GM12878 (cell line): ENCODE results near the gene SLC35D2. TPM values are rescaled to one million over a fixed set of nuclear protein-coding genes. Genes with fewer than 3 reads are reported as not detected.
"Not testable (repeated sequence)": the region's sequence is repeated elsewhere in the genome, so short reads cannot be mapped to it uniquely, and the experiment has no call there.

ENCODE experiments used
- ATAC-seq: fragments of 200-7000 bp; cut with Tn5 transposase; 3 replicates; pipeline ENCODE4 v1.9.1; 2020; ENCODE audit warnings: mild to moderate bottlenecking, moderate library complexity
- BruUV-seq: library from RNA; stranded (reverse); fragments of 400-500 nt; replicated peaks from 2 replicates; lab custom pipeline; 2021; lab: Mats Ljungman, UMichigan
- CTCF ChIA-PET: fragments of 300-600 bp; sonication (Branson Sonifier 250); formaldehyde crosslinking; extraction: SDS; loops from one replicate; lab custom pipeline; 2021; ENCODE audit warnings: inconsistent platforms; lab: Yijun Ruan, JAX
- POLR2A ChIA-PET: fragments of 350-600 bp; formaldehyde crosslinking; extraction: SDS; loops from one replicate; lab custom pipeline; 2021; ENCODE audit warnings: inconsistent platforms; lab: Charles Lee
- RAD21 ChIA-PET: fragments of 300-600 bp; sonication (Branson Sonifier 250); formaldehyde crosslinking; loops from one replicate; lab custom pipeline; 2023; ENCODE audit warnings: antibody characterized with exemption; ENCODE audit not compliant: unreplicated experiment; lab: Charles Lee
- SMC1A ChIA-PET: fragments of 300-600 bp; sonication (Branson Sonifier 250); formaldehyde crosslinking; loops from one replicate; lab custom pipeline; 2023; ENCODE audit not compliant: unreplicated experiment, uncharacterized antibody; lab: Charles Lee
- DNase-seq: peaks from one replicate; pipeline ENCODE4 v3.0.0-alpha.2; 2011; ENCODE audit warnings: low read depth, low spot score
- FAIRE-seq: peaks from 3 replicates; lab custom pipeline; 2011; peaks lifted over from hg19 to GRCh38; lab: Jason Lieb, UNC
- H2AFZ ChIP-seq: 2 replicates; pipeline ENCODE4 v1.6.0; 2011; ENCODE audit warnings: low read depth, low read length, control low read depth; ENCODE audit not compliant: control insufficient read depth
- H3K27ac ChIP-seq: 2 replicates; pipeline ENCODE4 v1.5.1; 2011; ENCODE audit warnings: control low read depth; ENCODE audit not compliant: control insufficient read depth, insufficient read depth
- H3K27me3 ChIP-seq, 2 experiments: replicated peaks in 1 of 2; 2 replicates each; pipeline versions ENCODE4 v1.6.0 to v1.6.1; 2011; ENCODE audit warnings: low read length in 1 of 2; ENCODE audit not compliant: control insufficient read depth in 2 of 2, insufficient read depth in 2 of 2
- H3K36me3 ChIP-seq, 2 experiments: 2 replicates each; pipeline ENCODE4 v1.5.1; 2011; ENCODE audit warnings: low read length in 1 of 2; ENCODE audit not compliant: control insufficient read depth in 2 of 2, insufficient read depth in 2 of 2
- H3K4me1 ChIP-seq: 2 replicates; pipeline ENCODE4 v1.6.1; 2011; ENCODE audit warnings: mild to moderate bottlenecking, low read length, moderate library complexity, mixed read lengths; ENCODE audit not compliant: control insufficient read depth, insufficient read depth
- H3K4me2 ChIP-seq: 2 replicates; pipeline ENCODE4 v1.6.0; 2011; ENCODE audit warnings: control low read depth; ENCODE audit not compliant: control insufficient read depth, insufficient read depth
- H3K4me3 ChIP-seq: fragments of 200-600 bp; sonication (generic); 2 replicates; pipeline ENCODE4 v1.5.1; 2016
- H3K79me2 ChIP-seq: 2 replicates; pipeline ENCODE4 v1.6.0; 2011; ENCODE audit warnings: low read length; ENCODE audit not compliant: control insufficient read depth, insufficient read depth
- H3K9ac ChIP-seq: 2 replicates; pipeline ENCODE4 v1.8.0; 2011; ENCODE audit warnings: low read length, control low read depth, mixed read lengths; ENCODE audit not compliant: control insufficient read depth, insufficient read depth
- H3K9me3 ChIP-seq: replicated peaks from 3 replicates; pipeline ENCODE4 v1.5.1; 2011; ENCODE audit warnings: mild to moderate bottlenecking, low read length; ENCODE audit not compliant: control insufficient read depth, insufficient read depth
- H4K20me1 ChIP-seq: 2 replicates; pipeline ENCODE4 v1.6.0; 2011; ENCODE audit not compliant: control insufficient read depth, insufficient read depth
- BCL11A ChIP-seq: IDR thresholded peaks from 2 replicates; pipeline ENCODE4 v1.6.1; 2011; ENCODE audit warnings: low read depth, low read length
- CBX5 ChIP-seq: sonication (generic); IDR thresholded peaks from 2 replicates; pipeline ENCODE4 v1.6.1; 2016; ENCODE audit warnings: low read depth, moderate library complexity, mild to moderate bottlenecking, inconsistent platforms
- CREB1 ChIP-seq: IDR thresholded peaks from 2 replicates; pipeline ENCODE4 v1.6.1; 2012; ENCODE audit warnings: low read depth, mild to moderate bottlenecking, inconsistent platforms
- EED ChIP-seq: sonication (generic); IDR thresholded peaks from 2 replicates; pipeline ENCODE4 v1.6.1; 2016; ENCODE audit warnings: antibody characterized with exemption, low read depth
- NR2C2 ChIP-seq: IDR thresholded peaks from 2 replicates; pipeline ENCODE4 v1.6.1; 2011; ENCODE audit warnings: borderline replicate concordance, low read depth; ENCODE audit not compliant: control insufficient read depth, insufficient read length
- PRDM15 ChIP-seq: fragments of 450-650 bp; formaldehyde crosslinking; IDR thresholded peaks from 2 replicates; pipeline ENCODE4 v1.4.0; 2020; ENCODE audit warnings: mild to moderate bottlenecking, moderate library complexity
- RAD51 ChIP-seq: fragments of 450-650 bp; IDR thresholded peaks from 2 replicates; pipeline ENCODE4 v1.6.1; 2016; ENCODE audit warnings: moderate library complexity, mild to moderate bottlenecking, inconsistent platforms
- SKIL ChIP-seq: fragments of 450-650 bp; IDR thresholded peaks from 2 replicates; pipeline ENCODE4 v1.6.1; 2017; ENCODE audit warnings: mild to moderate bottlenecking, low read depth, inconsistent platforms; ENCODE audit not compliant: poor library complexity, severe bottlenecking
- SP1 ChIP-seq: IDR thresholded peaks from one replicate; pipeline ENCODE4 v1.6.1; 2011; ENCODE audit warnings: low read depth, low read length
- TAF1 ChIP-seq: IDR thresholded peaks from 2 replicates; pipeline ENCODE4 v1.6.1; 2011; ENCODE audit warnings: mild to moderate bottlenecking, low read depth, low read length, borderline replicate concordance
- ZNF217 ChIP-seq: fragments of 450-650 bp; IDR thresholded peaks from 2 replicates; pipeline ENCODE4 v1.6.1; 2017; ENCODE audit warnings: antibody characterized with exemption, mild to moderate bottlenecking
- ZNF24 ChIP-seq: fragments of 450-650 bp; IDR thresholded peaks from 2 replicates; pipeline ENCODE4 v1.6.1; 2017; ENCODE audit warnings: antibody characterized with exemption, mild to moderate bottlenecking
- WGBS: methylation state at CpG from one replicate; pipeline ENCODE4 v1.1.6; 2016; ENCODE audit warnings: low lambda C conversion rate; ENCODE audit not compliant: insufficient replicate concordance, insufficient coverage; ENCODE audit errors: missing lambda C conversion rate; 5-methylcytosine and 5-hydroxymethylcytosine counted together
- in situ Hi-C: fragments of 300-500 bp; cut with MboI; formaldehyde crosslinking; loops from 9 replicates; pipeline ENCODE4 v1.14.3; 2018; ENCODE audit warnings: mixed read lengths
- intact Hi-C: fragments of 100-400 bp; cut with micrococcal nuclease; formaldehyde crosslinking; loops from one replicate; pipeline ENCODE4 v1.14.2; 2022; ENCODE audit not compliant: unreplicated experiment
- polyA plus RNA-seq, 11 experiments: library from polyadenylated mRNA; depleted of rRNA in 4 of 11; unstranded in 6 of 11; stranded (reverse) in 5 of 11; fragments of >200 nt; fragmentation: Nextera tagmentation in 4 of 11; fragmentation: Illumina TruSeq in 1 of 11; extraction: Ambion mirVana in 4 of 11; extraction: Trizol in 1 of 11; gene quantifications; 1 replicate in 1 of 11; 2 replicates in 10 of 11; pipeline versions ENCODE4 v1.2.1 to v1.2.3, GENCODE V29; 2011 to 2016; ENCODE audit warnings: inconsistent platforms in 2 of 11, missing spikeins in 2 of 11, low read depth in 1 of 11
- total RNA-seq, 4 experiments: library from RNA; depleted of rRNA in 3 of 4; stranded (reverse); fragments of >200 nt in 3 of 4; fragmentation: Illumina TruSeq in 1 of 4; extraction: Trizol in 1 of 4; gene quantifications; 2 replicates each; pipeline versions ENCODE4 v1.2.1 to v1.2.3, GENCODE V29; 2013 to 2021

The SLC35D2 gene
- total and polyA plus RNA-seq, 10 of the 15 experiments (the other 5 are each of a cell fraction or from before 2014, with no cell fraction given) = 0.64 to 6.3 (median 3.5) TPM

GRCh38 chr9:96322210-96322609 is 61.3 kb downstream of the SLC35D2 start:
- POLR2A ChIA-PET = interaction anchor here (0.6 kb wide), 1 partner anchor 320 kb away, joined by 3 read pairs; no protein-coding TSS in a partner anchor
- RAD21 ChIA-PET = not testable (repeated sequence)

GRCh38 chr9:96321515-96321914 is 62.0 kb downstream of the SLC35D2 start:
- DNase-seq = no peak
- BruUV-seq = no TSS peak
- ChIA-PET POLR2A (no interaction called here), CTCF (no interaction called here), RAD21 (interaction anchor here (1.0 kb wide), 1 partner anchor 89 kb away, joined by 3 read pairs; no protein-coding TSS in a partner anchor), SMC1A (no interaction called here)
- no peaks in the 10 kb centered on the region for H4K20me1 ChIP-seq
- no peaks in the 10 kb centered on the region for H3K4me1 ChIP-seq
- no peak overlapping the region for H3K4me2 ChIP-seq
- H3K4me3 ChIP-seq = no peak overlapping the region
- FAIRE-seq = no peak
- H3K36me3 ChIP-seq = no peaks in the 10 kb centered on the region
- H3K27me3 ChIP-seq = no peaks in the 10 kb centered on the region
- H2AFZ ChIP-seq = no peak overlapping the region
- intact Hi-C loops = no loop called here
- H3K79me2 ChIP-seq = no peaks in the 10 kb centered on the region
- ATAC-seq = no peak
- no peak overlapping the region for H3K9ac ChIP-seq
- no peaks in the 10 kb centered on the region for H3K9me3 ChIP-seq
- in situ Hi-C loops = no loop called here
- H3K27ac ChIP-seq = no peak overlapping the region
- TF ChIP-seq TAF1 (no peak), CBX5 (no peak), SP1 (no peak), RAD51 (no peak), NR2C2 (no peak), EED (no peak), ZNF217 (no peak), CREB1 (no peak), BCL11A (no peak), ZNF24 (no peak), SKIL (no peak), PRDM15 (no peak)
- WGBS = 60% methylated on average over 7 of the region's 7 CpGs

More at GRCh38 chr9:96322210-96322609, 61.3 kb downstream of the SLC35D2 start:
- FAIRE-seq, intact Hi-C loops, H3K9ac ChIP-seq, H3K4me2 ChIP-seq, H3K9me3 ChIP-seq, H3K36me3 ChIP-seq, H3K27me3 ChIP-seq, H3K27ac ChIP-seq, SMC1A ChIA-PET, DNase-seq, in situ Hi-C loops, BruUV-seq, H3K4me3 ChIP-seq, H2AFZ ChIP-seq, H3K4me1 ChIP-seq, H3K79me2 ChIP-seq, ATAC-seq, H4K20me1 ChIP-seq: not testable (repeated sequence)
- 72% methylated on average over 3 of the region's 3 CpGs for WGBS
- CTCF ChIA-PET = interaction anchor here (1.1 kb wide), 1 partner anchor 120 kb away, joined by 3 read pairs; no protein-coding TSS in a partner anchor
